NOMO-1 treated with DMSO at 0.1 percent for 48 hours (cell line): ENCODE data around the gene ZNF536.
"Not testable (repeated sequence)": the region's sequence is repeated elsewhere in the genome, so short reads cannot be mapped to it uniquely, and the experiment has no call there.

Experiments used
- DNase-seq: peaks from one replicate; lab custom pipeline; 2025; ENCODE audit not compliant: unreplicated experiment; lab: John Stamatoyannopoulos, UW

Gene ZNF536

DNA sequence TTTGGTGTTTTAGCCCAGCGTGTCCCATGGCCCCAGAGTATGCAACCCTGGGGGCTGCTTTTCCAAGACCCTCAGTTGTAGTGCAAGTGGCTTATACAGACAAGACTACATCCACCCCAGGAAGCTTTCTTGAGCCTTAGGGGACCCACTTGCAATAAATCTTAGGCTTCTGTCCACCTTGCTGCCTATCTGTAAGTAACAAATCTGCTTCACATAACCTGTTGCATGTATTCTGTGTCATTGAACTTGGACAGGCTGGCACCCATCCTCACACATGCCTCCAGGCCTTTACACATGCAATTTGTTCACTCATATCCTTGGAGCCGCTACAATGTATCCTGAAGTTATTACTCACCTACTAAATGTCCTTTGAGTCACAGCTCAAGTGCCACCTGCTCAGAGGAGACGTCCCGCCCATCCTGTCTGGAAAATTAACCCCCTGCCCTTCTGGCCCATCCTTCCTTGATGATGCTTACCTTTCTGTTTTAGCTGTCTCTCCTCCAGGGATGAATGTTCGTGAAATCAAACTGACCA lies 101.2 kb downstream of the ZNF536 start:
- DNase-seq, result no peak

GRCh38 chr19:30476997-30477396 lies 104.8 kb downstream of the ZNF536 start:
- DNase-seq, result no peak

DNA sequence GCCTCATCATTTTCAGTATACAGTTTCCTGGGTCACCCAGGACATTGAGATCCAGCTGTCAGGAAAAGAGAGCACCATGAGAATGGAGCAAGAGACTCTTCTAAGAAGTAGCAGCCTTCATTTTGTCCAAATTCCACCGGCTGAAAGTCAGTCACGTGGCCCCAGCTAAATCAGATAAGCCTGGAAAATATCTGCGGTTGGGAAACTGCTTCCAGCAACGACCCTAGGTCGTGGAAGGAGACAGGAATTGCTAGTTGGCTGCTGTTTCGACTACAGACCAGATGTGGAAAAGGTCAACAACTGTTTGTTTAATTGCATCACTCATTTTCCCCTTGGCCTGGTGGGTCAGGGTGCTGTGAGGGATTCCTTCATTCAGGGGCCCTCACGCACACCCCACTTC lies 107.0 kb downstream of the ZNF536 start:
- no peak for DNase-seq

DNA sequence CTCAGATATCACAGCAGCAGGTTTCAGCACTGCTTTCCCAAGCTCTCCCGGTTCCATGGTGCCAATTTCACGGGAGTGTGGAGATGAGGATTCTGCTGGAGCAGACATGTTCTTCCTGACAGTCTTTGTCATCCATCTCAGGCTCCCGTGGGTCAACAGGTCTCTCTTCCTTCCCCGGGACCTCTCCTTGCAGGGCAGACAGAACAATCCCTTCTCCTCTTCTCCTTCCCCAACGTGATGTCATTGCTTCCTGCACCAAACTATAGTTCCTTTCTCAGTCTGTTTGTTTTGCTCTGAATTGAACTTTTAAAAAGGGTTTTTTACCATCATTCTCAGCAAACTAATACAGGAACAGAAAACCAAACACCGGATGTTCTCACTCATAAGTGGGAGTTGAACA lies 107.9 kb downstream of the ZNF536 start:
- no peak for DNase-seq

- no peak for DNase-seq
Observed at GRCh38 chr19:30481063-30481462, 108.9 kb downstream of the ZNF536 start.

- DNase-seq, result no peak
Observed at GRCh38 chr19:30481823-30482222, 109.6 kb downstream of the ZNF536 start.

GRCh38 chr19:30482956-30483355 lies 110.8 kb downstream of the ZNF536 start:
- DNase-seq, result no peak

DNA sequence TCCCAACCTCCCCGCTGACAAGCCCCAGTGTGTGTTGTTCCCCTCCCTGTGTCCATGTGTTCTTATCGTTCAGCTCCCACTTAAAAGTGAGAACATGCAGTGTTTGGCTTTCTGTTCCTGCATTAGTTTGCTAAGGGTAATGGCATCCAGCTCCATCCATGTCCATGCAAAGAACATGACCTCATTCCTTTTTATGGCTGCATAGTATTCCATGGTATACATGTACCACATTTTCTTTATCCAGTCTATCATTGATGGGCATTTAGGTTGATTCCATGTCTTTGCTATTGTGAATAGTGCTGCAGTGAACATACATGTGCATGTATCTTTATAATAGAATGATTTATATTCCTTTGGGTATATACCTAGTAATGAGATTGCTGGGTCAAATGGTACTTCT lies 114.1 kb downstream of the ZNF536 start:
- DNase-seq, result not testable (repeated sequence)

- no peak for DNase-seq
Observed at GRCh38 chr19:30487178-30487577, 115.0 kb downstream of the ZNF536 start.

- no peak for DNase-seq
Observed at GRCh38 chr19:30488191-30488590, 116.0 kb downstream of the ZNF536 start.

- no peak for DNase-seq
Observed at GRCh38 chr19:30490760-30491159, 118.6 kb downstream of the ZNF536 start.

GRCh38 chr19:30492586-30493270 lies 120.5 kb downstream of the ZNF536 start:
- no peak for DNase-seq

GRCh38 chr19:30497034-30497433 lies 124.8 kb downstream of the ZNF536 start:
- no peak for DNase-seq

DNA sequence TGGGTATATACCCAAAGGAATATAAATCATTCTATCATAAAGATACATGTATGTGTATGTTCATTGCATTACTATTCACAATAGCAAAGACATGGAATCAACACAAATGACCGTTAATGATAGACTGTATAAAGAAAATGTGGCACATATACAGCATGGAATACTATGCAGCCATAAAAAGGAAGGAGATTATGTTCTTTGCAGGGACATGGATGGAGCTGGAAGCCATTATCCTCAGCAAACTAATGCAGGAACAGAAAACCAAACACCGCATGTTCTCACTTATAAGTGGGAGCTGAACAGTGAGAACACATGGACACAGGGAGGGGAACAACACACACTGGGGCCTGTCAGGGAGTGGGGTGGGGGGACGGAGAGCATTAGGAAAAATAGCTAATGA lies 125.9 kb downstream of the ZNF536 start:
- not testable (repeated sequence) for DNase-seq

DNA sequence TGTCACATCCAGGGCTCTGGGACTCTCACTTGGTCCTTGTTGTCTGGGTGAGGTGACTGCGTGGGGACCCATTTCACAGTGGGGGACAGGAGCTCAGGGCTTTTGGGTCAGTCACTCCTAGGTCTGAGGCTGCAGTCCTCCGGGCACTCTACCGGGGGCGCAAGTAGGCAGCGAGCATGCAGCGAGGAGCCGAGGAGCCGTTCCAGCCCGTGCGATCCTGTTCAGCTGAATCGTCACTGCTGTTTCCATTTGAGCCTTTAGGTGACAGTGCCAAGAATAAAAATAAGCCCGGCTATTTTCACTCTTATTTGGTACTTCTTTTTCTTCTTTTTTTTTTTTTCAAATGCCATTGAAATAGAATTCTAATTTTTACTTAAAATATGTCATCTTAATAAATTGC lies 126.5 kb downstream of the ZNF536 start:
- DNase-seq, result no peak

DNA sequence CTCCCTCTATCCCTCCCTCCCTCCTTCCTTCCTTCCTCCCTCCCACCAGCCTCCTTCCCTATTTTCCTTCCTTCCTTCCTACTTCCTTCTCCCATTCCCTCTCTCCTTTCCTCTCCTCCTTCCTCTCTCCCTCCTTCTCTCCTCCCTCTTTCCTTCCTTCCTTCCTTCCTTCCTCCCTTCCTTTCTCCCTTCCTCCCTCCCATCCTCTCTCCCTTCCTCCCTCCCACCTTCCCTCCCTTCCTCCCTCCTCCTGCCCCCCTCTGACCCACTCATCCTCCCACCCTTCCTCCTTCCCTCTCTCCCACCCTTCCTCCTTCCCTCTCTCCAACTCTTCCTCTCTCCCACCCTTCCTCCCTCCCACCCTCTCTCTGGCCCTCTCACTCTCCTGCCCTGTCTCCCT lies 132.1 kb downstream of the ZNF536 start:
- DNase-seq, result no peak

- no peak for DNase-seq
Observed at GRCh38 chr19:30512176-30513081, 140.2 kb downstream of the ZNF536 start.

DNA sequence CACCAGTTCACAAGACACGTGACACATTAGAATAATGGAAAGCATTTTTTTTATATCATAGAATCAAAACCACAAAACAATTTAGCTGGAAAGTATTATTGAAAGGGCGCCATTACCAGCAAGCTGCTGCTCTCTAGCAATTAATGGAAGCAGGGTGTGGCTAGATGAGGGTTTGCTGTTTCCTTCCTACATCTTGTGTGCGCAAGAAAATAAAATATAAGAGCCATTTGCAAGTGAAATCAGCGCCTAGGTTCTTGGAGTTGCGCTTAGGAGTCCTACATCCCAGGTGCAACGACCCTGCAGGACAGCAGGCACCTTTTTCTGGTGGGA lies 140.9 kb downstream of the ZNF536 start:
- DNase-seq, result no peak

- no peak for DNase-seq
Observed at GRCh38 chr19:30516111-30516510, 143.9 kb downstream of the ZNF536 start.

DNA sequence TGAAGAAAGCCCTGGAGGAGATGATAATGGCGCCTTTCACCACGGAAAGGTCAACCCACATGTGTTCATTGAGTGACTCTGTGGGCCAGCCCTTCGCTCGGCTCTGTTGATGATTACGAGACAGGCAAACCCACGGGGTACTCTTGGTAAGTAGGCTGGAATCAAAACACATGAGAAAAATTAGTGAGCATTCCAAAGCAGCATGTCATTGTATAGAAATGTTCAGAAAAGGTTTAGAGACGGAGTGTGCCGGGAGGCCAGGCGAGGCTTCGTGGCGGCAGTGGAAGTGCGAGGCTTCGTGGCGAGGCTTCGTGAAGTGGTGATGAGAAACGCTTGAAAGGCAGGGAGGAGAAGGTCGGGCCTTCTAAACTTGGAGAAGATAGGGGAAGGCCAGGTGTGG lies 144.3 kb downstream of the ZNF536 start:
- no peak for DNase-seq

GRCh38 chr19:30518965-30519606 lies 146.9 kb downstream of the ZNF536 start:
- DNase-seq, result no peak
